H1 (cell line): ENCODE results near the gene HOMER1. TPM values are rescaled to one million over a fixed set of nuclear protein-coding genes. Genes with fewer than 3 reads are reported as not detected.

ENCODE experiments used
- HDAC6 ChIP-seq: IDR thresholded peaks from one replicate; pipeline ENCODE4 v1.7.1; 2012; ENCODE audit warnings: low read depth, mild to moderate bottlenecking, inconsistent platforms, low read length, moderate library complexity
- KDM4A ChIP-seq: IDR thresholded peaks from one replicate; pipeline ENCODE4 v1.7.1; 2012; ENCODE audit warnings: low read depth, mild to moderate bottlenecking, moderate library complexity, low read length, inconsistent platforms; ENCODE audit not compliant: severe bottlenecking
- polyA plus RNA-seq, 7 experiments: library from polyadenylated mRNA; depleted of rRNA in 3 of 7; stranded (reverse) in 5 of 7; unstranded in 2 of 7; fragments of >200 nt in 5 of 7; fragments of 200-250 nt in 2 of 7; gene quantifications; 1 replicate in 5 of 7; 2 replicates in 1 of 7; 4 replicates in 1 of 7; pipeline versions ENCODE4 v1.2.1 to v1.2.3, GENCODE V29; 2011 to 2013; ENCODE audit warnings: missing spikeins in 2 of 7, mixed read lengths in 2 of 7
- total RNA-seq: library from RNA; stranded (reverse); fragmentation: NEBNext Ultra II Directional; extraction: Animal tissue kit (Norgen Biotek cat#: 25700); gene quantifications from 2 replicates; pipeline ENCODE4 v1.2.1, GENCODE V29; 2021

The HOMER1 gene
- total and polyA plus RNA-seq, 2 of the 8 experiments (the other 6 are each of a cell fraction or from before 2014, with no cell fraction given), result 6.4 to 57.9 TPM

GRCh38 chr5:79547982-79548381, 34.0 kb upstream of the HOMER1 start (continued):
- TF ChIP-seq KDM4A (no peak), HDAC6 (no peak)
